ENCODE data around the gene LOX.

The LOX gene

DNA sequence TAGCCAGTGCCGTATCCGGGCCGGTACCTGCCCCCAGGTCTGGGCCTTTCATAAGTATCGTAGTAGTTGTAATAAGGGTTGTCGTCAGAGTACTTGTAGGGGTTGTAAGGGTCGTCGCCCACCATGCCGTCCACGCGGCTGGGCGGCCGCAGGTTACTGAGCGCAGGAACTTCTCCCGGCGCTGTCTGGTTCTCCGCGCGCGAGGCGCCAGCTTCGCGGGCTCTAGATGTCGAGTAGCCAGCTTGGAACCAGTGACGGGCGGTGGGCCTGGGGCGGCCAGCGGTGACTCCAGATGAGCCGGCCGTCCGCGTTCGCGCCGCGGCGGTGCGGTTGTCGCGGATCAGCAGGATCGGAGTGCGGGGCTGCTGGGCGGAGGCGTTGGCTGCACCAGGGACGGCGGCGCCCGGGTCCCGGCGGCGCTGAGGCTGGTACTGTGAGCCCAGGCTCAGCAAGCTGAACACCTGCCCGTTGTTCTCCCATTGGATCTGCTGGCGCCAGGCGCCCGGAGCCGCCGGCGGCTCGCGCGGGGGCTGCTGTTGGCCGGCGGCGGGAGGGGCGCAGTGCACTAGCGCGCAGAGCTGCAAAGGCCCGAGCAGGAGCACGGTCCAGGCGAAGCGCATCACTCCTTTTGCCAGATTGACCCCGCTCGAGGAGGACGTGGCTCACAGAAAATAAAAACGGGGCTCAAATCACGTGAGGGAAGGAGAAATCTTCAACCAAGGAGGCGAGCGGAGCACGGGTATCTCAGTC lies 518 bp downstream of the LOX start:
- Histone ChIP-seq H3K27me3 (ENCODE audit: control insufficient read depth in 2 of 2, insufficient read depth in 2 of 2, low read length in 2 of 2) (peaks cover 5 to 12% of the 10 kb centered on the region in 2 donors), H3K27ac (ENCODE audit: low read depth in 2 of 2, low read length in 2 of 2) (peak overlapping the region; percentile 44), H3K9me3 (ENCODE audit: control insufficient read depth in 2 of 2, low read length in 2 of 2) (no peaks in the 10 kb centered on the region), H3K9ac (ENCODE audit: low read depth in 1 of 2, low read length in 2 of 2) (peak overlapping the region; percentile 47 to 69), H3K4me3 (ENCODE audit: low read length in 2 of 2) (peak overlapping the region; percentile 71 to 76), H3K4me1 (ENCODE audit: control insufficient read depth in 2 of 2, insufficient read depth in 2 of 2, low read length in 2 of 2) (peaks cover 16 to 17% of the 10 kb centered on the region in 2 donors), H3K36me3 (ENCODE audit: control insufficient read depth in 2 of 2, insufficient read depth in 2 of 2, low read length in 2 of 2) (no peaks in the 10 kb centered on the region)

DNA sequence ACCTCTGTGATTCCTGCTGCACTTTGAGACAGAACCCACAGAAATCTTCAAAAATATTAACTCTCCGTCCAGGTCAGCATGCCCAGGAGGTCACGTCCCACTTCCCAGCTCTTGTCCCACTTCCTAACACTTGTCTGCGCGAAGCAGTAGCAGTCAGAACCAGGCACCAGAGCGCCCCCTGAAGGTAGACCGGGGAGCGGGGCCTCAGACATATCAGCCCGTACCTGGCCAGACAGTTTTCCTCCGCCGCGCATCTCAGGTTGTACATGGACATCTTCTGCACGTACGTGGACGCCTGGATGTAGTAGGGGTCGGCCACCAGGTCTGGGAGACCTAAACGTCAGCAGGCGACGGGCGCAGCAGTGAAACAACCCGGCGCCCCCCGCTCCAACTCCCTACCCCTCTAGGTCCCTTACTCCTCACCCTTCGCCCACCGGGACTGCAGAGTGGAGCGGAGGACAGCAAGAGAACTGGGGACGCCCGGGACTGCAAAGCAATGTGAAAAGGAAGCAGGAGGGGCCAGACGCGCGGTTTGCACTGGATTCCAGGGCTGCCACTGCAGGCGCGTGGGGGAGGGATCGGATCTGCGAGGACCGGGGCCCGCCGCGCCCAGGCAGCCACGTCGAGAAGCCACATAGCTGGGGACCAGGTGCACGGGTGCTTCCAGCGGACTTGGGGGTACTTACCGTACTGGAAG lies 1.2 kb downstream of the LOX start:
- peak overlapping the region in 1 of 2 donors; percentile 21 for H3K27ac ChIP-seq (ENCODE audit: low read depth in 2 of 2, low read length in 2 of 2)
- H3K27me3 ChIP-seq (ENCODE audit: control insufficient read depth in 2 of 2, insufficient read depth in 2 of 2, low read length in 2 of 2), result peaks cover 5 to 12% of the 10 kb centered on the region in 2 donors
- H3K9me3 ChIP-seq (ENCODE audit: control insufficient read depth in 2 of 2, low read length in 2 of 2), result no peaks in the 10 kb centered on the region
- H3K4me3 ChIP-seq (ENCODE audit: low read length in 2 of 2), result peak overlapping the region; percentile 71 to 76
- peak overlapping the region; percentile 17 to 69 for H3K9ac ChIP-seq (ENCODE audit: low read depth in 1 of 2, low read length in 2 of 2)
- no peaks in the 10 kb centered on the region for H3K36me3 ChIP-seq (ENCODE audit: control insufficient read depth in 2 of 2, insufficient read depth in 2 of 2, low read length in 2 of 2)
- peaks cover 16 to 17% of the 10 kb centered on the region in 2 donors for H3K4me1 ChIP-seq (ENCODE audit: control insufficient read depth in 2 of 2, insufficient read depth in 2 of 2, low read length in 2 of 2)

DNA sequence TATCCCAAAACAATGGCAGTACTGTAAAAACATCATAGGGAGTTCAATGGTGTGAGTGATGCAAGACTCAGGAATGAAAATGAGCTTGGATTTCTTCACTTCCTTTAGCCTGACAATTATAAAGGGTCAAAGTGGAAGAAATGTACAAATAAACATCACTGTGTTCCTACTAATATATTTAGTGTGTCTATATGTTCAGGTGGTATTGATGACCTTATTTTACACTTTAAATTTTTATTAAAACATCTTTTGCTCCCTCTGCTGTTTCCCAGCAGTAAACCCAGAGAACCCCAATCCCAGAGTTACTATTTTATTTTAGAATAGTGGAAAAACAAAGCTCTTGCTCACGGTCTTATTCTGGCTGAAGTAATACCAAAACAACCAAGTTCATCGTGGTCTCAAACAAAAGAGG lies 2.0 kb downstream of the LOX start:
- Histone ChIP-seq H3K27ac (ENCODE audit: low read depth in 2 of 2, low read length in 2 of 2) (no peak overlapping the region), H3K27me3 (ENCODE audit: control insufficient read depth in 2 of 2, insufficient read depth in 2 of 2, low read length in 2 of 2) (peaks cover 5 to 12% of the 10 kb centered on the region in 2 donors), H3K4me3 (ENCODE audit: low read length in 2 of 2) (peak overlapping the region in 1 of 2 donors; percentile 76), H3K36me3 (ENCODE audit: control insufficient read depth in 2 of 2, insufficient read depth in 2 of 2, low read length in 2 of 2) (no peaks in the 10 kb centered on the region), H3K4me1 (ENCODE audit: control insufficient read depth in 2 of 2, insufficient read depth in 2 of 2, low read length in 2 of 2) (peaks cover 16 to 17% of the 10 kb centered on the region in 2 donors), H3K9me3 (ENCODE audit: control insufficient read depth in 2 of 2, low read length in 2 of 2) (no peaks in the 10 kb centered on the region), H3K9ac (ENCODE audit: low read depth in 1 of 2, low read length in 2 of 2) (no peak overlapping the region)

DNA sequence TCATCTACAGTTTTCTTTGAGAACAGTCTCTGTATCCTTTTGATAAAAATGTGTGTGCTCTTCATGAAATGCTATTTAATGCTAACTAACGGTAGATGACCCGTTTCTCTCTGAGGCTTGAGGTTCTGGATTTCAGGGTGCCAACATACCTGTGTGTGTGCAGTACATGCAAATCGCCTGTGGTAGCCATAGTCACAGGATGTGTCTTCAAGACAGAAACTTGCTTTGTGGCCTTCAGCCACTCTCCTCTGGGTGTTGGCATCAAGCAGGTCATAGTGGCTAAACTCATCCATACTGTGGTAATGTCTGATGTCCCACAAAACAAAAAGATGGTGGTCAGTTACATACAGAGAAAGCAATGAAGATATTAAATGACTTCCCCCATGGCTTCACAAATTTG lies 4.2 kb downstream of the LOX start:
- Histone ChIP-seq H3K9me3 (ENCODE audit: control insufficient read depth in 2 of 2, low read length in 2 of 2) (no peaks in the 10 kb centered on the region), H3K27ac (ENCODE audit: low read depth in 2 of 2, low read length in 2 of 2) (no peak overlapping the region), H3K4me3 (ENCODE audit: low read length in 2 of 2) (no peak overlapping the region), H3K4me1 (ENCODE audit: control insufficient read depth in 2 of 2, insufficient read depth in 2 of 2, low read length in 2 of 2) (peaks cover 16 to 17% of the 10 kb centered on the region in 2 donors), H3K27me3 (ENCODE audit: control insufficient read depth in 2 of 2, insufficient read depth in 2 of 2, low read length in 2 of 2) (peaks cover 3 to 9% of the 10 kb centered on the region in 2 donors), H3K36me3 (ENCODE audit: control insufficient read depth in 2 of 2, insufficient read depth in 2 of 2, low read length in 2 of 2) (no peaks in the 10 kb centered on the region), H3K9ac (ENCODE audit: low read depth in 1 of 2, low read length in 2 of 2) (no peak overlapping the region)

DNA sequence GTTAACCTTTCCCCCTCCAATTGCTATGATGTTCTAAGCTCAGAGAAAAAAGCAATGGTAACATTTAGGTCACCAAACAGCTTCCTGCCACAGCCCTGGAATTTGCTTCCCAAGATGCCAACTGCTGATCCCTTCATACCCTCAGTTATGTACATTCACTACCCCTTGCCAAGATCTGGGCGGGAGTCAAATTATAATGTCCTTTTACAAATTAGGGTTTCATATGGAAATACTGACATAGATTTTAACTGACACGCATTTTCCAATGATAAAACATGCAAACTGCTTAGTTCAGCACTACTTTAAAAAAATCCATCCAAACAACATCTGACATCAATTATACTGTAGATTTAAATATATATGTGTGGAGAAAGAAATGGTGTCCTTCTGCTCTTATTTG lies 5.0 kb downstream of the LOX start:
- H3K4me3 ChIP-seq (ENCODE audit: low read length in 2 of 2), result no peak overlapping the region
- H3K9ac ChIP-seq (ENCODE audit: low read depth in 1 of 2, low read length in 2 of 2), result no peak overlapping the region
- no peaks in the 10 kb centered on the region for H3K36me3 ChIP-seq (ENCODE audit: control insufficient read depth in 2 of 2, insufficient read depth in 2 of 2, low read length in 2 of 2)
- no peak overlapping the region for H3K27ac ChIP-seq (ENCODE audit: low read depth in 2 of 2, low read length in 2 of 2)
- peaks cover 2 to 6% of the 10 kb centered on the region in 2 donors for H3K27me3 ChIP-seq (ENCODE audit: control insufficient read depth in 2 of 2, insufficient read depth in 2 of 2, low read length in 2 of 2)
- peaks cover 13 to 15% of the 10 kb centered on the region in 2 donors for H3K4me1 ChIP-seq (ENCODE audit: control insufficient read depth in 2 of 2, insufficient read depth in 2 of 2, low read length in 2 of 2)
- H3K9me3 ChIP-seq (ENCODE audit: control insufficient read depth in 2 of 2, low read length in 2 of 2), result no peaks in the 10 kb centered on the region

DNA sequence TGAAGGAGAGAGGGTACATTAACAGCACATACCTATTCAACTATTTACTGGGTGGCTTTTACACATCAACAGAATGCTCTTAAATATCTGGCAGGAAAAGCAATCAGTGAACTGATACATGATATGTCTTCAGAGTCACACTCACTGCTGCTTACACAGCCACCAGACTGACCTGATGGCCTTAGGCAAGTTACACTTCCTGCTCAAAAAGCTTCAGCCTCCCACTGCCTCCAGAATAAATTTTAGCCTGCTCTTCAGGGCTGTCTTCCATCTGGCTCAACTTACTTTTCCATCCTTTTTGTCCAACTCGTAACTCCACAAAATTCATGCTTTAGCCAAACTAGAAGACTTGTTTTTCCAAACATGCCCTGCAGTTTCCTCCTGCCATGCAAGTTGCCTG lies 10.7 kb downstream of the LOX start:
- Histone ChIP-seq H3K27ac (ENCODE audit: low read depth in 2 of 2, low read length in 2 of 2) (no peak overlapping the region), H3K36me3 (ENCODE audit: control insufficient read depth in 2 of 2, insufficient read depth in 2 of 2, low read length in 2 of 2) (no peaks in the 10 kb centered on the region), H3K9ac (ENCODE audit: low read depth in 1 of 2, low read length in 2 of 2) (no peak overlapping the region), H3K4me1 (ENCODE audit: control insufficient read depth in 2 of 2, insufficient read depth in 2 of 2, low read length in 2 of 2) (no peaks in the 10 kb centered on the region), H3K9me3 (ENCODE audit: control insufficient read depth in 2 of 2, low read length in 2 of 2) (no peaks in the 10 kb centered on the region), H3K27me3 (ENCODE audit: control insufficient read depth in 2 of 2, insufficient read depth in 2 of 2, low read length in 2 of 2) (no peaks in the 10 kb centered on the region), H3K4me3 (ENCODE audit: low read length in 2 of 2) (no peak overlapping the region)

DNA sequence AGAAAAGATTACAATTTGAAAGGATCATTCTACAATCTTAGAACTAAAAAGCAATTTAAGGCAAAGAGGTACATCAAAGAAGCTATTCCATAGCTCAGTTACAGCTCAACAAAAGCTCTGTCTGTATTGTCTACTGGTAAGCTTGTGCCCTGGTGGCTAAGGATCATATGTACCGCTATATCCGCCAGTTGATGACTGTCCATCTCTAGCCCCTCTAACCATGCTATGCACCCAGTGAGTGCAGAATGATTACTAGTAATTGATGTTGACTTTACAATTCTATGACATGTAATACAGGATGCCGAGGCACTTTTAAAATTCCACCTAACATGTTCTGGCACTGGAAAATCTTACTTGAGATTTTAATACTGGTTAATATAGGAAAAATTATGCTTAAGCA lies 13.1 kb downstream of the LOX start:
- no peaks in the 10 kb centered on the region for H3K36me3 ChIP-seq (ENCODE audit: control insufficient read depth in 2 of 2, insufficient read depth in 2 of 2, low read length in 2 of 2)
- no peak overlapping the region for H3K27ac ChIP-seq (ENCODE audit: low read depth in 2 of 2, low read length in 2 of 2)
- no peaks in the 10 kb centered on the region for H3K4me1 ChIP-seq (ENCODE audit: control insufficient read depth in 2 of 2, insufficient read depth in 2 of 2, low read length in 2 of 2)
- H3K9ac ChIP-seq (ENCODE audit: low read depth in 1 of 2, low read length in 2 of 2), result no peak overlapping the region
- no peak overlapping the region for H3K4me3 ChIP-seq (ENCODE audit: low read length in 2 of 2)
- H3K27me3 ChIP-seq (ENCODE audit: control insufficient read depth in 2 of 2, insufficient read depth in 2 of 2, low read length in 2 of 2), result no peaks in the 10 kb centered on the region
- H3K9me3 ChIP-seq (ENCODE audit: control insufficient read depth in 2 of 2, low read length in 2 of 2), result no peaks in the 10 kb centered on the region

DNA sequence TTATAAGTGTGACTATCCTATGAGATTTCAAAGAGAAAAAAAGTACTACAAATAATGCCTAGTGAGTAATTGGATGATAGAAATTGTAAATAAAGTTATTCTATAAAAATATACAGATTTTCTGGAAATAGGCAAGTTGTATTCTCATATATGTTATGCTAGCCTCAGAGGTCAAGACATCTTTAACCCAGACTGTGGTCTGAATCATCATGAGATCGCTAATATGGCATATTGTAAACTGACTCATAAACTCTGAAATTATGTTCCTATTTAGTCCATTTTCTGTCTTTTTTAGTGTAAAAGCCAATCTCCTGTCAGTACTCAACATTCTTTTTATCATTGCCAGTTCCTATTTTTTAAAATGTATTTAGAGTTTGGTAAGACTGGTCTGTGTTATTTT lies 14.2 kb downstream of the LOX start:
- Histone ChIP-seq H3K9ac (ENCODE audit: low read depth in 1 of 2, low read length in 2 of 2) (no peak overlapping the region), H3K9me3 (ENCODE audit: control insufficient read depth in 2 of 2, low read length in 2 of 2) (no peaks in the 10 kb centered on the region)

DNA sequence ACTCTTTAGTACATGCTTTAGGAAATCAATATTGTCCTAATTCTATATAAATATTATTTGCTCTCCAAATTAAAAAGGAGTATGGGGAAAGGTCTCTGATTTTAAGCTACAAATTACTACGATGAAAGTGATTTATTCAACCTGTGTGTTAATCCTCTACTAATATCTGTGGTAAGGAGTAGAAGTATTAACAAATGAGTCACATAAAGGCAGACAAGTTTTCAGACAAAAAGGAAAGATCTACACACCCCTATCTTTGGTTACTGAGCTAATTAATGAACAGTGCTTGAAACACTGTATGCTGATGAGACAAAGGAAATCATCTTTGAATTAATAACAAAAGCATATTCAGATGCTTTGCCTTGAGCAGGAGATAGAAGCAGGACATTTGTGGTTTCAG lies 15.9 kb downstream of the LOX start:
- no peaks in the 10 kb centered on the region for H3K4me1 ChIP-seq (ENCODE audit: control insufficient read depth in 2 of 2, insufficient read depth in 2 of 2, low read length in 2 of 2)
- no peaks in the 10 kb centered on the region for H3K27me3 ChIP-seq (ENCODE audit: control insufficient read depth in 2 of 2, insufficient read depth in 2 of 2, low read length in 2 of 2)

More for the DNA sequence above, 14.2 kb downstream of the LOX start:
- Histone ChIP-seq H3K36me3 (ENCODE audit: control insufficient read depth in 2 of 2, insufficient read depth in 2 of 2, low read length in 2 of 2) (no peaks in the 10 kb centered on the region), H3K27me3 (ENCODE audit: control insufficient read depth in 2 of 2, insufficient read depth in 2 of 2, low read length in 2 of 2) (no peaks in the 10 kb centered on the region), H3K27ac (ENCODE audit: low read depth in 2 of 2, low read length in 2 of 2) (no peak overlapping the region), H3K4me3 (ENCODE audit: low read length in 2 of 2) (no peak overlapping the region), H3K4me1 (ENCODE audit: control insufficient read depth in 2 of 2, insufficient read depth in 2 of 2, low read length in 2 of 2) (no peaks in the 10 kb centered on the region)

DNA sequence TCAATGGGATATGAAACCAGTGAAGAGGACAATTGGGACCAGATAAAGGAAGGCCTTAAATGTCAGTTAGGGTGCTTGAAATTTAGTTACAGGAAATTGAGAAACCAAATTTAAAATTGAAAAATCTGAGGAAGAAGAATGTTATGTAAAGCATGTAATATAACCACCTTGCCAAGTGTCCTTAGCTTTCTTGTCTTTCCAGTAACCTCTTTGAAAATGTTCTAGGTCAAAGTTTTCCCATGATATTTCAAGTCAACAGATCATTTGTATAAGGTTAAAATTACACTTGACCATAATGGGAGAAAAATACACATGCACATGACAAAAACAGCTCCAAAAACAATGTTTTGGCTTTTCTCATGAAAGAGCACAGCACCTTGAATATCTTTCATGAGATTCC lies 21.1 kb downstream of the LOX start:
- no peak overlapping the region for H3K4me3 ChIP-seq (ENCODE audit: low read length in 2 of 2)
- no peaks in the 10 kb centered on the region for H3K4me1 ChIP-seq (ENCODE audit: control insufficient read depth in 2 of 2, insufficient read depth in 2 of 2, low read length in 2 of 2)
- H3K36me3 ChIP-seq (ENCODE audit: control insufficient read depth in 2 of 2, insufficient read depth in 2 of 2, low read length in 2 of 2), result no peaks in the 10 kb centered on the region
- H3K9me3 ChIP-seq (ENCODE audit: control insufficient read depth in 2 of 2, low read length in 2 of 2), result no peaks in the 10 kb centered on the region
- H3K9ac ChIP-seq (ENCODE audit: low read depth in 1 of 2, low read length in 2 of 2), result no peak overlapping the region
- no peaks in the 10 kb centered on the region for H3K27me3 ChIP-seq (ENCODE audit: control insufficient read depth in 2 of 2, insufficient read depth in 2 of 2, low read length in 2 of 2)
- H3K27ac ChIP-seq (ENCODE audit: low read depth in 2 of 2, low read length in 2 of 2), result no peak overlapping the region

More for the DNA sequence above, 15.9 kb downstream of the LOX start:
- Histone ChIP-seq H3K9ac (ENCODE audit: low read depth in 1 of 2, low read length in 2 of 2) (no peak overlapping the region), H3K4me3 (ENCODE audit: low read length in 2 of 2) (no peak overlapping the region), H3K9me3 (ENCODE audit: control insufficient read depth in 2 of 2, low read length in 2 of 2) (no peaks in the 10 kb centered on the region), H3K36me3 (ENCODE audit: control insufficient read depth in 2 of 2, insufficient read depth in 2 of 2, low read length in 2 of 2) (no peaks in the 10 kb centered on the region), H3K27ac (ENCODE audit: low read depth in 2 of 2, low read length in 2 of 2) (no peak overlapping the region)
